GM11168 (cell line): ENCODE data around the gene ZNF562.
"Not testable (repeated sequence)": the region's sequence is repeated elsewhere in the genome, so short reads cannot be mapped to it uniquely, and the experiment has no call there.

ENCODE experiments used
- in situ Hi-C: fragments of 300-500 bp; cut with MboI; formaldehyde crosslinking; loops from one replicate; pipeline ENCODE4 v1.12.0; 2022; ENCODE audit warnings: low sequenced_read_pairs; ENCODE audit not compliant: unreplicated experiment

The ZNF562 gene

GRCh38 chr19:9674663-9675357 is at the start of gene ZNF562:
ZNF562 (minus strand) TSS chr19:9675100; CDS start chr19:9660744, 14,356 bp downstream.
- in situ Hi-C loops: no loop called here

- in situ Hi-C loops: no loop called here
Measured at GRCh38 chr19:9724157-9724556, 49.3 kb upstream of the ZNF562 start.

- in situ Hi-C loops: no loop called here
Measured at GRCh38 chr19:9721861-9722260, 47.0 kb upstream of the ZNF562 start.

- in situ Hi-C loops: no loop called here
Measured at GRCh38 chr19:9720541-9720940, 45.6 kb upstream of the ZNF562 start.

- in situ Hi-C loops: no loop called here
Measured at GRCh38 chr19:9711815-9712214, 36.9 kb upstream of the ZNF562 start.

GRCh38 chr19:9709305-9709704 is 34.4 kb upstream of the ZNF562 start:
- in situ Hi-C loops: no loop called here

- in situ Hi-C loops: no loop called here
Measured at GRCh38 chr19:9705836-9706235, 30.9 kb upstream of the ZNF562 start.

GRCh38 chr19:9702186-9702585 is 27.3 kb upstream of the ZNF562 start:
- in situ Hi-C loops: no loop called here

- in situ Hi-C loops: no loop called here
Measured at GRCh38 chr19:9700229-9700981, 25.5 kb upstream of the ZNF562 start.

GRCh38 chr19:9690301-9690700 is 15.4 kb upstream of the ZNF562 start:
- in situ Hi-C loops: not testable (repeated sequence)

- in situ Hi-C loops: not testable (repeated sequence)
Measured at GRCh38 chr19:9679996-9680395, 5.1 kb upstream of the ZNF562 start.

GRCh38 chr19:9675358-9675901 is 530 bp upstream of the ZNF562 start:
- in situ Hi-C loops: not testable (repeated sequence)

GRCh38 chr19:9673912-9674662 is 813 bp downstream of the ZNF562 start:
- in situ Hi-C loops: no loop called here

GRCh38 chr19:9672893-9673292 is 2.0 kb downstream of the ZNF562 start:
- in situ Hi-C loops: no loop called here

- in situ Hi-C loops: no loop called here
Measured at GRCh38 chr19:9671655-9672054, 3.2 kb downstream of the ZNF562 start.

GRCh38 chr19:9668544-9668943 is 6.4 kb downstream of the ZNF562 start:
- in situ Hi-C loops: no loop called here

- in situ Hi-C loops: no loop called here
Measured at GRCh38 chr19:9667898-9668297, 7.0 kb downstream of the ZNF562 start.

- in situ Hi-C loops: no loop called here
Measured at GRCh38 chr19:9658769-9659168, 16.1 kb downstream of the ZNF562 start.

- in situ Hi-C loops: not testable (repeated sequence)
Measured at GRCh38 chr19:9653066-9653555, 21.8 kb downstream of the ZNF562 start.

- in situ Hi-C loops: not testable (repeated sequence)
Measured at GRCh38 chr19:9651464-9651863, 23.4 kb downstream of the ZNF562 start.

GRCh38 chr19:9650345-9650744 is 24.6 kb downstream of the ZNF562 start:
- in situ Hi-C loops: no loop called here
